Esophagus muscularis mucosa (tissue), 4 donors: ENCODE results near the gene CRHR1. TPM values are rescaled to one million over a fixed set of nuclear protein-coding genes. Genes with fewer than 3 reads are reported as not detected.

Experiments
- DNase-seq: peaks from one replicate; pipeline ENCODE4 v3.0.0-alpha.2; 2017; ENCODE audit errors: extremely low spot score
- H3K27ac ChIP-seq, 4 donors: fragments of 200-600 bp; sonication (generic); replicated peaks in 1 of 4; 1 replicate in 3 of 4; 2 replicates in 1 of 4; pipeline ENCODE4 v1.5.1; 2016 to 2019; ENCODE audit warnings: mild to moderate bottlenecking in 1 of 4
- H3K27me3 ChIP-seq, 4 donors: fragments of 200-600 bp; sonication (generic); one replicate each; pipeline versions ENCODE4 v1.5.1 to v1.6.0; 2016 to 2019
- H3K36me3 ChIP-seq, 4 donors: fragments of 200-600 bp; sonication (generic); one replicate each; pipeline ENCODE4 v1.5.1; 2016 to 2019
- H3K4me1 ChIP-seq, 4 donors: fragments of 200-600 bp; sonication (generic); one replicate each; pipeline ENCODE4 v1.5.1; 2016 to 2019
- H3K4me3 ChIP-seq, 4 donors: fragments of 200-600 bp; sonication (generic); 1 replicate in 2 of 4; 2 replicates in 2 of 4; pipeline ENCODE4 v1.5.1; 2016 to 2019; ENCODE audit warnings: mild to moderate bottlenecking in 4 of 4, moderate library complexity in 1 of 4
- H3K9me3 ChIP-seq, 4 donors: fragments of 200-600 bp; sonication (generic); 1 replicate in 3 of 4; 2 replicates in 1 of 4; pipeline ENCODE4 v1.5.1; 2016 to 2019
- EP300 ChIP-seq: sonication (generic); formaldehyde crosslinking; IDR thresholded peaks from one replicate; pipeline ENCODE4 v1.6.1; 2017; ENCODE audit warnings: antibody characterized with exemption
- POLR2A ChIP-seq: fragments of 450-650 bp; IDR thresholded peaks from one replicate; pipeline ENCODE4 v1.6.1; 2017; ENCODE audit warnings: antibody characterized with exemption, moderate library complexity, mild to moderate bottlenecking, low read depth
- POLR2AphosphoS5 ChIP-seq, 2 donors: sonication (generic); formaldehyde crosslinking; IDR thresholded peaks; one replicate each; pipeline ENCODE4 v1.6.1; 2017; ENCODE audit warnings: antibody characterized with exemption in 2 of 2
- WGBS: methylation state at CpG from one replicate; pipeline ENCODE4 v1.1.5; 2018; 5-methylcytosine and 5-hydroxymethylcytosine counted together
- intact Hi-C: fragments of 100-400 bp; cut with DNase I; formaldehyde crosslinking; loops from one replicate; pipeline ENCODE4 v1.15.1; 2023
- total RNA-seq, 4 donors: library from RNA; depleted of rRNA; stranded (reverse); fragments of >200 nt; gene quantifications; one replicate each; pipeline versions ENCODE4 v1.1.0 to v1.2.1, GENCODE V29; 2016
- TF ChIP-seq, protein P1 (sequence below), 3 experiments: fragments of 200-600 bp in 2 of 3; fragments of 450-650 bp in 1 of 3; sonication (generic) in 2 of 3; IDR thresholded peaks; one replicate each; pipeline ENCODE4 v1.5.1; 2017 to 2019; ENCODE audit warnings: antibody characterized with exemption in 3 of 3, mild to moderate bottlenecking in 2 of 3, moderate library complexity in 1 of 3

CRHR1 gene
- total RNA-seq, 4 donors from 2014 or later = 0.50 to 0.52 TPM; not detected in 2

GRCh38 chr17:45883063-45883462, 98.9 kb downstream of the CRHR1 start:
- no peak overlapping the region for H3K4me3 ChIP-seq
- H3K27me3 ChIP-seq = peaks cover 0 to 12% (median 0%) of the 10 kb centered on the region in 4 donors
- no peaks in the 10 kb centered on the region for H3K4me1 ChIP-seq
- DNase-seq = no peak
- intact Hi-C loops = no loop called here
- H3K27ac ChIP-seq = no peak overlapping the region
- TF ChIP-seq POLR2A = no peak
- TF ChIP-seq, protein P1, sequence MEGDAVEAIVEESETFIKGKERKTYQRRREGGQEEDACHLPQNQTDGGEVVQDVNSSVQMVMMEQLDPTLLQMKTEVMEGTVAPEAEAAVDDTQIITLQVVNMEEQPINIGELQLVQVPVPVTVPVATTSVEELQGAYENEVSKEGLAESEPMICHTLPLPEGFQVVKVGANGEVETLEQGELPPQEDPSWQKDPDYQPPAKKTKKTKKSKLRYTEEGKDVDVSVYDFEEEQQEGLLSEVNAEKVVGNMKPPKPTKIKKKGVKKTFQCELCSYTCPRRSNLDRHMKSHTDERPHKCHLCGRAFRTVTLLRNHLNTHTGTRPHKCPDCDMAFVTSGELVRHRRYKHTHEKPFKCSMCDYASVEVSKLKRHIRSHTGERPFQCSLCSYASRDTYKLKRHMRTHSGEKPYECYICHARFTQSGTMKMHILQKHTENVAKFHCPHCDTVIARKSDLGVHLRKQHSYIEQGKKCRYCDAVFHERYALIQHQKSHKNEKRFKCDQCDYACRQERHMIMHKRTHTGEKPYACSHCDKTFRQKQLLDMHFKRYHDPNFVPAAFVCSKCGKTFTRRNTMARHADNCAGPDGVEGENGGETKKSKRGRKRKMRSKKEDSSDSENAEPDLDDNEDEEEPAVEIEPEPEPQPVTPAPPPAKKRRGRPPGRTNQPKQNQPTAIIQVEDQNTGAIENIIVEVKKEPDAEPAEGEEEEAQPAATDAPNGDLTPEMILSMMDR (IDR thresholded peaks at IDR 0.05) = no peak
- TF ChIP-seq POLR2AphosphoS5 (IDR thresholded peaks at IDR 0.05) = no peak
- TF ChIP-seq EP300 = no peak
- WGBS = 100% methylated on average over 2 of the region's 2 CpGs
- peaks cover 0 to 5% (median 0%) of the 10 kb centered on the region in 4 donors for H3K9me3 ChIP-seq
- no peaks in the 10 kb centered on the region for H3K36me3 ChIP-seq

Other genes with a start within 250 kb of the CRHR1 start
- not detected for gene SPPL2C, start 60.6 kb downstream of the CRHR1 start, total RNA-seq
- gene MAPT, start 110.2 kb downstream of the CRHR1 start, total RNA-seq = 10 to 100 TPM in 1 of 4 donors, 1 to 10 TPM in 3; 4.2 to 11.1 (median 7.3) TPM
- not detected for gene STH, start 214.9 kb downstream of the CRHR1 start, total RNA-seq